Immature natural killer cell (primary cell): Measurements from ENCODE around the gene TUBB6. TPM values are rescaled to one million over a fixed set of nuclear protein-coding genes. Genes with fewer than 3 reads are reported as not detected.

ENCODE experiments used
- DNase-seq, 3 donors: peaks; one replicate each; pipeline ENCODE4 v3.0.0; 2022; ENCODE audit warnings: mixed read lengths in 1 of 3
- H3K27ac Mint-ChIP-seq, 6 donors: one replicate each; pipeline ENCODE4 v1.8.0; 2020; ENCODE audit warnings: mixed read lengths in 6 of 6, mild to moderate bottlenecking in 5 of 6, inconsistent platforms in 4 of 6, moderate library complexity in 3 of 6
- H3K27me3 Mint-ChIP-seq, 3 donors: one replicate each; pipeline ENCODE4 v1.8.0; 2020 to 2021; ENCODE audit warnings: low read depth in 3 of 3, mild to moderate bottlenecking in 3 of 3, mixed read lengths in 3 of 3, moderate library complexity in 3 of 3, inconsistent platforms in 1 of 3
- H3K36me3 Mint-ChIP-seq, 3 donors: one replicate each; pipeline ENCODE4 v1.8.0; 2020; ENCODE audit warnings: mixed read lengths in 3 of 3, inconsistent platforms in 2 of 3, mild to moderate bottlenecking in 2 of 3
- H3K4me1 Mint-ChIP-seq, 2 donors: one replicate each; pipeline ENCODE4 v1.8.0; 2020; ENCODE audit warnings: inconsistent platforms in 2 of 2, mild to moderate bottlenecking in 2 of 2, mixed read lengths in 2 of 2, moderate library complexity in 1 of 2
- H3K4me3 Mint-ChIP-seq, 5 donors: one replicate each; pipeline ENCODE4 v1.8.0; 2020; ENCODE audit warnings: mild to moderate bottlenecking in 5 of 5, mixed read lengths in 5 of 5, inconsistent platforms in 3 of 5, moderate library complexity in 3 of 5
- H3K9me3 Mint-ChIP-seq, 6 donors: one replicate each; pipeline ENCODE4 v1.8.0; 2020; ENCODE audit warnings: mild to moderate bottlenecking in 6 of 6, mixed read lengths in 6 of 6, inconsistent platforms in 4 of 6, moderate library complexity in 3 of 6
- polyA plus RNA-seq, 3 donors: library from polyadenylated mRNA; unstranded; fragments of 300-500 nt; fragmentation: Illumina TruSeq; gene quantifications; one replicate each; pipeline ENCODE4 v1.2.3, GENCODE V29; 2021

TUBB6 gene
- polyA plus RNA-seq, 3 donors from 2014 or later = 4.8 TPM; not detected in 2

DNA sequence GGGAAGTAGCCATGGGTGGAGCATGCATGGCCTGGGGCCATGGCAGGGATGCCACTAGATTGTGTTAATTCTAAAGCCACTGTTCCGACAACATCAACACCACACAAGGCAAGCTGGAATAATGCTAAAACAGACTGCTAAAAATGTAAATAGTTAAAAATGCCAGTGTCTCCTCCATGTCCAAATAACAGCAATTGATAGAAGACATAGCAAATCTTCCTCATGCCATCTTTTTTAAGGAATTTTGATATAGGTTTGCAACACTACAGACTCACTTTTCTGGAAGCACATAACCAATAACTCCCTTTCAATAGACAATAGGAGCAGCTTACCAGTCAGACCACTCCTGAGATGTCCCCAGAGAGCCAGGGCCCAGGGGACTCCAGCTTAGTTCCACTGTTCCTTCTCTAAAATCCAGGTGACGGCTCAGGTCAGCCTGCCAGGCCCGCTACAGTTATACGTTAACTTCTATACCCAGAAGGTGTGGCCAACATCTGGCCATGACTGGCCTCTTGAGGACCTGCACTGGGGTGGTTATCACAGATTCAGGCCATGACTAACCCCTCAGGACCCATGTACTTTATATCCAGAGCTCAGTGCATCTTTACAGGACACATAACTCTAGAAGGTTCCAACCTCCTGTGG, 20.3 kb downstream of the TUBB6 start:
- DNase-seq = no peak
- Mint-ChIP-seq H3K27me3 (no peaks in the 10 kb centered on the region), H3K4me3 (no peak overlapping the region), H3K4me1 (peaks cover 12 to 19% of the 10 kb centered on the region in 2 donors), H3K27ac (peak overlapping the region in 4 of 6 donors; percentile 21 to 61 (median 41)), H3K9me3 (no peaks in the 10 kb centered on the region), H3K36me3 (peaks cover 6 to 21% (median 11%) of the 10 kb centered on the region in 3 donors)

DNA sequence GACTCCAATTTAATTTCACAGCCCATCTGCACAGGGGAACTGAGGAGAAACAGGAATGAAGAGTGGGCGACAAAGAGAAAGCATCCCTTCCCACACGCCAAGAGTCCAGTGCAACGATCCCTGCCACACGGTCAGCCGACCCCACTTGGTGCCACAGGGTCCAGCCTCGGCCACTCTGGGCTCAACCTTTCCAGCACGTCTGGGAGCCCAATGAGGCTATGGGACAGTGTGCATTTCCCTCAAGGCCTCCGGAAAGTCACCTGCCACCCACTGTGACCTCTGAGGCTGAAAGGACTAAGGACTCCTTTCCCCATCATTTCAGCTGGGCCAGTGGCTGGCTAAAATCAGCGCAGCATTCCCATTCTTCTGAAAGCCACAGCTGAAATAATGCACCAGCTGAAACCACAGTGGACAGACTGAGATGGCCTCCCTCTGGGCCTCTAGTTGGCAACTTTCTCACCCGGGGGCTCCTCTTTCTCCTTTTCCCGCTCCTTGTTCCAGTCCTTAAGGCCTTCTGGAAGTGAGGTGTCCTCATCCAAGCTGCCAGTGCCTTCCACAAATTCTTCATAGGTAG, 21.2 kb downstream of the TUBB6 start:
- Mint-ChIP-seq H3K27me3 (no peaks in the 10 kb centered on the region), H3K9me3 (no peaks in the 10 kb centered on the region), H3K4me1 (peaks cover 12 to 19% of the 10 kb centered on the region in 2 donors), H3K4me3 (no peak overlapping the region), H3K36me3 (peaks cover 6 to 28% (median 12%) of the 10 kb centered on the region in 3 donors), H3K27ac (peak overlapping the region in 1 of 6 donors; percentile 51)
- DNase-seq = no peak

DNA sequence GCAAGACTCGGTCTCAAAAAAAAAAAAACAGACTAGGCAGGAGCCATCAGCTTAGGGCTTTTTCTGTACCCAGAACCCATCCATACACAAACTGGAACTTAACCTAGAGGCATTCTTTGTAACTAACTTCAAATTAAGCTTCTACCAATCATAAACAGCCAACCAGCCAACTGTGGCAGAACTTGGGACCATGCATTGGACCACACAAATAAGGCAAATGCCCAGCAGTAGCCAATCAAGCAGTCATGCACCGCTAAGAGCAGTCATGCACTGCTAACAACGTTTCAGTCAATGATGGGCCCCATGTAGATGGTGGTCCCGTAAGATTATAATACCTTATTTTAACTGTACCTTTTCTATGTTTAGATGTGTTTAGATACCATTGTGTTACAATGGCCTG, 22.7 kb downstream of the TUBB6 start:
- peaks cover 15 to 34% (median 26%) of the 10 kb centered on the region in 3 donors for H3K36me3 Mint-ChIP-seq
- H3K4me1 Mint-ChIP-seq = peaks cover 12 to 19% of the 10 kb centered on the region in 2 donors
- DNase-seq = no peak
- no peak overlapping the region for H3K4me3 Mint-ChIP-seq
- H3K27ac Mint-ChIP-seq = no peak overlapping the region
- peaks cover 0 to 2% (median 0%) of the 10 kb centered on the region in 3 donors for H3K27me3 Mint-ChIP-seq
- H3K9me3 Mint-ChIP-seq = no peaks in the 10 kb centered on the region

DNA sequence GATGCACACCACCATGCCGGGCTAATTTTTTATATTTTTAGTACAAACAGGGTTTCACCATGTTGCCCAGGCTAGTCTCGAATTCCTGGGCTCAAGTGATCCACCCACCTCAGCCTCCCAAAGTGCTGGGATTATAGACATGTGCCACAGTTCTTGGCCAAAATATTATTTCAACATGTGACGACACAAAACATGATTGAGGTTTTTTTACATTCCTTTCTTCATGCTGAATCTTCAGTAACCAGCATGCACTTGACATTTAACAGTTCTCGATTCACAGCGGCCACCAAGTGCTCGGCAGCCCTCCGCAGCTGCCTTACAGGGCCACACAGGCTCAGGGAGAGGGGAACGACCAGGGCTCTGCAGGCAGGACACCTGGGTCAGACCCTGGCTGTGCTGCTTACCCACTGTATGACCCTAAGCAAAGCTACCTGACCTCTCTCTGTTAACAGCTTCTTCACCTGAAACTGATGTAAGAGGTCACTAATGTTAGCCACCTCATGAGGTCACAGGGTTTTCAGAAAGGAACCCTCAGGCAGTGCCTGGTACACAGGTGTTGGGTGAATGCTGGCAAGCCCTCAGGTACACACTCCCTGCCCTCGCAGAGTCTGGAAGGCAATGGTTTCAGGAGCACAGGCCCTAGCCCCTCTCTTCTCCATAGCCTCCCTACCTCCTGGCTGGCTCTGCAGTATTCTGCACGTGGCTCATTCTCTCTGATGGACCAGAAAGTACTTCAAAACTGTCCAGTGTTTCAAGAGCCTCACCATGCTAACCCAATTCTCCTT, 25.7 kb downstream of the TUBB6 start:
- Mint-ChIP-seq H3K36me3 (peaks cover 14 to 46% (median 20%) of the 10 kb centered on the region in 3 donors), H3K4me1 (no peaks in the 10 kb centered on the region), H3K9me3 (no peaks in the 10 kb centered on the region), H3K27me3 (peaks cover 0 to 2% (median 0%) of the 10 kb centered on the region in 3 donors), H3K27ac (no peak overlapping the region), H3K4me3 (no peak overlapping the region)
- no peak for DNase-seq

DNA sequence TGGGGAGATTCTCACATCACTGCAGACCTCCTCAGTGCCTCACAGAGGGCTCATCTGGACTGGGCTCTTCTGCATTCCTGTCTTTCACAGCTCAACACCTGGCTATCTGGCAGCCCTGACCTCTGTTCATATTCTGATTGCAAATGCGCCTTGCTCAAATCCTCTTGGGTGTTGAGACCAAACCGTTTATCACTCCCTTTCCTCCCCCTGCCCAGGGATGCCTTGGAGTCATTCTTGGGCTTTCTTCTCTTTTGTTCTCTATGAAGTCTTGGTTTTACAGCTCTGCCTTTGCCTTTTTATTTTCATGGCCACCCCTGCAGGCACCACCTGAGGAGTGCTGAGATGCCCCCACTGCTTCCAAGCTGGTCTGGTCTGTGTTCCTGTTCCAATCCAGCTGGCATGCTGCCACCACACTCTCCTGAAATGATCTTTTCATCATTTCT, 26.3 kb downstream of the TUBB6 start:
- H3K9me3 Mint-ChIP-seq = no peaks in the 10 kb centered on the region
- H3K27ac Mint-ChIP-seq = peak overlapping the region in 1 of 6 donors; percentile 7
- no peak for DNase-seq
- H3K4me1 Mint-ChIP-seq = no peaks in the 10 kb centered on the region
- no peak overlapping the region for H3K4me3 Mint-ChIP-seq
- peaks cover 14 to 47% (median 21%) of the 10 kb centered on the region in 3 donors for H3K36me3 Mint-ChIP-seq
- H3K27me3 Mint-ChIP-seq = peaks cover 0 to 2% (median 0%) of the 10 kb centered on the region in 3 donors

- Mint-ChIP-seq H3K36me3 (peaks cover 14 to 44% (median 21%) of the 10 kb centered on the region in 3 donors), H3K4me1 (no peaks in the 10 kb centered on the region), H3K9me3 (no peaks in the 10 kb centered on the region), H3K27ac (peak overlapping the region in 2 of 6 donors; percentile 7 to 36), H3K27me3 (peaks cover 0 to 2% (median 0%) of the 10 kb centered on the region in 3 donors), H3K4me3 (no peak overlapping the region)
- DNase-seq = no peak
These were observed 26.8 kb downstream of the TUBB6 start for GRCh38 chr18:12334863-12335262.

DNA sequence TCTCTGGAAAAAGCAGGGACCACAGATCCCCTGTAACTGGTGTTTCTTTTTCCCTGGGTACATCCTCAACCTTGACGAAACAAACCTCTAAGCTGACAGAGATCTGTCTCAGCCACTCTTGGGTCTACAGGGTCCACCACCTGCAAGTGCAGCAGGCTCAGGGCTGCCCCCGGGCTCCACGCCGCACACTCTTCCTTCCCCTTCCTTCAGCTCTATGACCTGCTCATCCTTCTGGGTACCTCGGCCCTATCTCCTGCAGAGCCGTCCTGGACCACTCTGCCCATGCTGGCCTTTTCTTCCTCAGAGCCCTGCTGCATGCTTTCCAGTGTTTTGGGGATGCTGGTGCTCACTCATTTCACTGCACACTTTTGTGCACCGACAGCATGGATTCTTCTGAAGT, 27.5 kb downstream of the TUBB6 start:
- Mint-ChIP-seq H3K27me3 (peaks cover 0 to 2% (median 0%) of the 10 kb centered on the region in 3 donors), H3K36me3 (peaks cover 14 to 49% (median 26%) of the 10 kb centered on the region in 3 donors), H3K4me1 (no peaks in the 10 kb centered on the region), H3K27ac (peak overlapping the region in 1 of 6 donors; percentile 14), H3K9me3 (no peaks in the 10 kb centered on the region), H3K4me3 (no peak overlapping the region)
- no peak for DNase-seq

- H3K36me3 Mint-ChIP-seq = peaks cover 14 to 49% (median 26%) of the 10 kb centered on the region in 3 donors
- no peaks in the 10 kb centered on the region for H3K9me3 Mint-ChIP-seq
- DNase-seq = no peak
- H3K4me3 Mint-ChIP-seq = no peak overlapping the region
- no peaks in the 10 kb centered on the region for H3K4me1 Mint-ChIP-seq
- peaks cover 0 to 2% (median 0%) of the 10 kb centered on the region in 3 donors for H3K27me3 Mint-ChIP-seq
- peak overlapping the region in 1 of 6 donors; percentile 46 for H3K27ac Mint-ChIP-seq
These were observed 28.2 kb downstream of the TUBB6 start for GRCh38 chr18:12336171-12336613.

GRCh38 chr18:12336887-12337286, 28.8 kb downstream of the TUBB6 start:
- no peak overlapping the region for H3K4me3 Mint-ChIP-seq
- H3K4me1 Mint-ChIP-seq = no peaks in the 10 kb centered on the region
- no peak overlapping the region for H3K27ac Mint-ChIP-seq

DNA sequence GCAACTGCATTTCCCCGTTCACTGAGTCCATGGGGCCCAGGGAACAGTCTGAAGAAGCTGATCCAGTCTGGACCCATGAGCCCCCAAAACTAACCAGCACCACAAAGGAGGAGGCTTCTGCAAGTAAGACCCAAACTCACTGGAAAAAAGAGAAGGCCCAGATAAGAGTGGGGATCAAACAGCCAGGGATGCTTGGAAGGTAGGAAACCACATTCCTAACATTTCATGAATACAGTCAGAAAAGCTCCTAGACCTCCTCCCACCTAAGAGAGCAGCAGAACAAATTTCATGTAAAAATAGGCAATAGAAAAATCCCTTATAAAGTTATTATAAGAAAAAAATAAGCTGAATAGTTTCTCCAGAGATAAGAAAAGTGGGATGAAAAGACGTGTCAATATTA, 30.3 kb downstream of the TUBB6 start:
- H3K4me3 Mint-ChIP-seq = no peak overlapping the region
- H3K27ac Mint-ChIP-seq = no peak overlapping the region
- DNase-seq = no peak
- peaks cover 0 to 2% (median 0%) of the 10 kb centered on the region in 3 donors for H3K27me3 Mint-ChIP-seq
- H3K4me1 Mint-ChIP-seq = no peaks in the 10 kb centered on the region
- no peaks in the 10 kb centered on the region for H3K9me3 Mint-ChIP-seq
- peaks cover 22 to 64% (median 31%) of the 10 kb centered on the region in 3 donors for H3K36me3 Mint-ChIP-seq

More at GRCh38 chr18:12336887-12337286, 28.8 kb downstream of the TUBB6 start:
- DNase-seq = no peak
- Mint-ChIP-seq H3K9me3 (no peaks in the 10 kb centered on the region), H3K27me3 (peaks cover 0 to 2% (median 0%) of the 10 kb centered on the region in 3 donors), H3K36me3 (peaks cover 14 to 52% (median 26%) of the 10 kb centered on the region in 3 donors)

- Mint-ChIP-seq H3K9me3 (no peaks in the 10 kb centered on the region), H3K27me3 (peaks cover 0 to 2% (median 0%) of the 10 kb centered on the region in 3 donors), H3K4me1 (no peaks in the 10 kb centered on the region), H3K27ac (no peak overlapping the region), H3K4me3 (no peak overlapping the region), H3K36me3 (peaks cover 23 to 60% (median 31%) of the 10 kb centered on the region in 3 donors)
- no peak for DNase-seq
These were observed 33.1 kb downstream of the TUBB6 start for GRCh38 chr18:12340945-12341660.

- peaks cover 0 to 2% (median 0%) of the 10 kb centered on the region in 3 donors for H3K27me3 Mint-ChIP-seq
- DNase-seq = no peak
- H3K27ac Mint-ChIP-seq = no peak overlapping the region
- no peaks in the 10 kb centered on the region for H3K9me3 Mint-ChIP-seq
- no peak overlapping the region for H3K4me3 Mint-ChIP-seq
- peaks cover 27 to 58% (median 28%) of the 10 kb centered on the region in 3 donors for H3K36me3 Mint-ChIP-seq
- H3K4me1 Mint-ChIP-seq = no peaks in the 10 kb centered on the region
These were observed 34.6 kb downstream of the TUBB6 start for GRCh38 chr18:12342661-12343060.
